ENCODE results near the gene PRMT9. TPM values are rescaled to one million over a fixed set of nuclear protein-coding genes. Genes with fewer than 3 reads are reported as not detected.

The PRMT9 gene
- total and polyA plus RNA-seq, 2 donors (not counting 1 experiment from before 2014, with no cell fraction given) = 8.8 to 14.4 TPM

DNA sequence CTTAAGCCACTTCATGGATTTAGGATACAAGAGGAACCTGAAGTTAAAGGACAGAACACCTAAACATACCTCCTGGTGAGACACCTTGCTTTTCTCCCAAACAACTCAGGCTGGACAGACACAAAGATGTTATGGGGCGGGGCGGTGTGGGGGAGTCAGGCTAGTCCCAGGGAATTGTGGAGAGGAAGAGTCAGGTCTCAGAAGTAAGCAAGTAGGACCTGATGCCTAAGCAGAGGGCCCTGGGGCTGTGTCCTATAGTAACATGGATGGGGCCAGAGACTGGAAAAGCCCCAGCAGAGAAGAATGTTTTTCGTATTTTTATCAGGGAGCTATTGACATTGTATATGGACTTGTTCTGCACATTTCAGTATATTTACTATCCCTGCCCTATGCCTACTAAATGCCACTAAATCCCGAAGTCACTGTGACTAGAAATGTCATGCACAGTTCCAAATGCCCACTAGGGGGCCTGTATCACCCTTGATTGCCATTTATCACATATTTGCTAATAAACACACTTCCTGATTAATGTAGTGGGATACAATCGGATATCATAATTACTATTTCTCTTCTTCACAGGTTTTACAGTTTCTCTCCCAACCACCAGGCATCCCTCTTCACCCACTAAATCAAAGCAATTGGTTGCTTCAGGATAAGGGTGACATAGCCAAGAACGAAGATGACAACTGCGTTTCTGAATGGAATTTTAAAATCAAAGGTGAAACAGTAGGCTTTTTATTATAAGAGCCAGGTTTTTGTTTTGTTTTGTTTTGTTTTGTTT, 24.1 kb upstream of the PRMT9 start:
- H4K20me1 ChIP-seq (ENCODE audit: control insufficient read depth, extremely low read depth, insufficient read depth, low read length) = no peaks in the 10 kb centered on the region
- no peaks in the 10 kb centered on the region for H3K36me3 ChIP-seq (ENCODE audit: control insufficient read depth, insufficient read depth, low read length)
- H3K27me3 ChIP-seq (ENCODE audit: control insufficient read depth, insufficient read depth, low read length) = no peaks in the 10 kb centered on the region
- DNase-seq (ENCODE audit: low read depth in 2 of 2) = peak; percentile 20 to 64
- no peaks in the 10 kb centered on the region for H3K9me3 ChIP-seq (ENCODE audit: control insufficient read depth, insufficient read depth, low read depth, low read length)
- no peak overlapping the region for H3K4me3 ChIP-seq (replicated peaks in 1 of 4; ENCODE audit: control extremely low read depth in 1 of 4, insufficient read depth in 1 of 4, low read depth in 3 of 4, low read length in 4 of 4)
- no peak overlapping the region for H3K27ac ChIP-seq (ENCODE audit: insufficient read depth, low read length)
- no peaks in the 10 kb centered on the region for H3K4me1 ChIP-seq (ENCODE audit: control insufficient read depth, extremely low read depth, insufficient read depth, low read length)
- H3K79me2 ChIP-seq (ENCODE audit: control insufficient read depth, insufficient read depth, low read length) = no peaks in the 10 kb centered on the region
- H3K9ac ChIP-seq (ENCODE audit: insufficient read depth, low read length) = no peak overlapping the region
- no peak for TF ChIP-seq EZH2 (IDR thresholded peaks at IDR 0.05; ENCODE audit: low read length, missing control alignments)
- TF ChIP-seq, protein P1, sequence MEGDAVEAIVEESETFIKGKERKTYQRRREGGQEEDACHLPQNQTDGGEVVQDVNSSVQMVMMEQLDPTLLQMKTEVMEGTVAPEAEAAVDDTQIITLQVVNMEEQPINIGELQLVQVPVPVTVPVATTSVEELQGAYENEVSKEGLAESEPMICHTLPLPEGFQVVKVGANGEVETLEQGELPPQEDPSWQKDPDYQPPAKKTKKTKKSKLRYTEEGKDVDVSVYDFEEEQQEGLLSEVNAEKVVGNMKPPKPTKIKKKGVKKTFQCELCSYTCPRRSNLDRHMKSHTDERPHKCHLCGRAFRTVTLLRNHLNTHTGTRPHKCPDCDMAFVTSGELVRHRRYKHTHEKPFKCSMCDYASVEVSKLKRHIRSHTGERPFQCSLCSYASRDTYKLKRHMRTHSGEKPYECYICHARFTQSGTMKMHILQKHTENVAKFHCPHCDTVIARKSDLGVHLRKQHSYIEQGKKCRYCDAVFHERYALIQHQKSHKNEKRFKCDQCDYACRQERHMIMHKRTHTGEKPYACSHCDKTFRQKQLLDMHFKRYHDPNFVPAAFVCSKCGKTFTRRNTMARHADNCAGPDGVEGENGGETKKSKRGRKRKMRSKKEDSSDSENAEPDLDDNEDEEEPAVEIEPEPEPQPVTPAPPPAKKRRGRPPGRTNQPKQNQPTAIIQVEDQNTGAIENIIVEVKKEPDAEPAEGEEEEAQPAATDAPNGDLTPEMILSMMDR (conservative IDR thresholded peaks at IDR 0.05 in 1 of 2, IDR thresholded peaks at IDR 0.05 in 1 of 2; ENCODE audit: low read depth in 1 of 2, low read length in 2 of 2) = peak; percentile 79 to 89
- no peak overlapping the region for H2AFZ ChIP-seq (ENCODE audit: low read length)
- H3K4me2 ChIP-seq (ENCODE audit: extremely low read depth, insufficient read depth, low read length) = no peak overlapping the region

DNA sequence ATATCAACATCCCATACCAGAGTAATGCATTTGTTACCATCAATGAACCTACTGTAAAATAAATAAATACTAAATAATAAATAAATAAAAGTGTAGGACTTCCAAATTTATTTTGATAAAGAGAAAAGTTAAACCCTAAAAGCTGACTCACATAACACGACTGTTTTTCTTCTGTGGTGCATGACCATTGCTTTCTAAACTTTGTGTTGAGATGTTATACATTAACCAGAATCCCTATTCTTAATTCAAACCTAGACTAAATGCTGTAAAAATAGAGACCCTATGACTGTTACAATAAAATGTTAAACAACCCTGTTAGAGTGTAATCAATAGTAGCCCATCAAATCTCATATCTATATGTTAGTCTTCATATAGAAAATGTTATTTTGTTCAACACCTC, 20.9 kb upstream of the PRMT9 start:
- Histone ChIP-seq H2AFZ (ENCODE audit: low read length) (no peak overlapping the region), H3K27ac (ENCODE audit: insufficient read depth, low read length) (no peak overlapping the region), H3K9ac (ENCODE audit: insufficient read depth, low read length) (no peak overlapping the region)

DNA sequence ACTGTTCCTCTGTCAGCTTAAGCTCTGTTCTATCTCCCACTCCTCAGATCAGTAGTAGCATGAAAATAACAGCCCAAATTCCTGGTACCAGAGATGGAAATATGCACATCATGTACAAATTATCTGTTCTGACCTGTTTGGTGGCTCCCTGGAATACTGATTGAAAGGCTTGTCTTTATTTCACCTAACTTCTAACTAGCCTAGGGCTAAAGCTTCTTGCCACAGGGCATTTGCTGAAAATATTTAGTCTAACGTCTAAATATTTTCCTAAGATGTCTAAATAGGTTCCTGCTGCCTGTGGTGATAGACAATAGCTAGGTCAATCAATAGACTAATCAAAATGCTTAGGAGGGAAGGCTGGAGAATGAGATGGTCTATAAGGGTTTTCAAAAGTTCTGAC, 12.9 kb upstream of the PRMT9 start:
- Histone ChIP-seq H3K4me3 (replicated peaks in 1 of 4; ENCODE audit: control extremely low read depth in 1 of 4, insufficient read depth in 1 of 4, low read depth in 3 of 4, low read length in 4 of 4) (no peak overlapping the region), H3K27ac (ENCODE audit: insufficient read depth, low read length) (no peak overlapping the region), H3K36me3 (ENCODE audit: control insufficient read depth, insufficient read depth, low read length) (no peaks in the 10 kb centered on the region), H3K79me2 (ENCODE audit: control insufficient read depth, insufficient read depth, low read length) (no peaks in the 10 kb centered on the region), H2AFZ (ENCODE audit: low read length) (no peak overlapping the region), H3K9me3 (ENCODE audit: control insufficient read depth, insufficient read depth, low read depth, low read length) (no peaks in the 10 kb centered on the region), H3K27me3 (ENCODE audit: control insufficient read depth, insufficient read depth, low read length) (peaks cover 6% of the 10 kb centered on the region), H3K4me1 (ENCODE audit: control insufficient read depth, extremely low read depth, insufficient read depth, low read length) (no peaks in the 10 kb centered on the region), H3K4me2 (ENCODE audit: extremely low read depth, insufficient read depth, low read length) (no peak overlapping the region), H3K9ac (ENCODE audit: insufficient read depth, low read length) (no peak overlapping the region), H4K20me1 (ENCODE audit: control insufficient read depth, extremely low read depth, insufficient read depth, low read length) (no peaks in the 10 kb centered on the region)
- TF ChIP-seq, protein P1 (conservative IDR thresholded peaks at IDR 0.05 in 1 of 2, IDR thresholded peaks at IDR 0.05 in 1 of 2; ENCODE audit: low read depth in 1 of 2, low read length in 2 of 2) = no peak
- TF ChIP-seq EZH2 (IDR thresholded peaks at IDR 0.05; ENCODE audit: low read length, missing control alignments) = no peak
- no peak for DNase-seq (ENCODE audit: low read depth in 2 of 2)

More for the DNA sequence above, 20.9 kb upstream of the PRMT9 start:
- no peak for DNase-seq (ENCODE audit: low read depth in 2 of 2)
- Histone ChIP-seq H3K4me2 (ENCODE audit: extremely low read depth, insufficient read depth, low read length) (no peak overlapping the region), H3K27me3 (ENCODE audit: control insufficient read depth, insufficient read depth, low read length) (no peaks in the 10 kb centered on the region), H3K79me2 (ENCODE audit: control insufficient read depth, insufficient read depth, low read length) (no peaks in the 10 kb centered on the region), H3K36me3 (ENCODE audit: control insufficient read depth, insufficient read depth, low read length) (no peaks in the 10 kb centered on the region), H4K20me1 (ENCODE audit: control insufficient read depth, extremely low read depth, insufficient read depth, low read length) (no peaks in the 10 kb centered on the region), H3K9me3 (ENCODE audit: control insufficient read depth, insufficient read depth, low read depth, low read length) (no peaks in the 10 kb centered on the region), H3K4me1 (ENCODE audit: control insufficient read depth, extremely low read depth, insufficient read depth, low read length) (no peaks in the 10 kb centered on the region), H3K4me3 (replicated peaks in 1 of 4; ENCODE audit: control extremely low read depth in 1 of 4, insufficient read depth in 1 of 4, low read depth in 3 of 4, low read length in 4 of 4) (no peak overlapping the region)
- TF ChIP-seq EZH2 (IDR thresholded peaks at IDR 0.05; ENCODE audit: low read length, missing control alignments) = no peak
- TF ChIP-seq, protein P1 (conservative IDR thresholded peaks at IDR 0.05 in 1 of 2, IDR thresholded peaks at IDR 0.05 in 1 of 2; ENCODE audit: low read depth in 1 of 2, low read length in 2 of 2) = no peak
